ENCODE results near the gene XPOT.

DNA sequence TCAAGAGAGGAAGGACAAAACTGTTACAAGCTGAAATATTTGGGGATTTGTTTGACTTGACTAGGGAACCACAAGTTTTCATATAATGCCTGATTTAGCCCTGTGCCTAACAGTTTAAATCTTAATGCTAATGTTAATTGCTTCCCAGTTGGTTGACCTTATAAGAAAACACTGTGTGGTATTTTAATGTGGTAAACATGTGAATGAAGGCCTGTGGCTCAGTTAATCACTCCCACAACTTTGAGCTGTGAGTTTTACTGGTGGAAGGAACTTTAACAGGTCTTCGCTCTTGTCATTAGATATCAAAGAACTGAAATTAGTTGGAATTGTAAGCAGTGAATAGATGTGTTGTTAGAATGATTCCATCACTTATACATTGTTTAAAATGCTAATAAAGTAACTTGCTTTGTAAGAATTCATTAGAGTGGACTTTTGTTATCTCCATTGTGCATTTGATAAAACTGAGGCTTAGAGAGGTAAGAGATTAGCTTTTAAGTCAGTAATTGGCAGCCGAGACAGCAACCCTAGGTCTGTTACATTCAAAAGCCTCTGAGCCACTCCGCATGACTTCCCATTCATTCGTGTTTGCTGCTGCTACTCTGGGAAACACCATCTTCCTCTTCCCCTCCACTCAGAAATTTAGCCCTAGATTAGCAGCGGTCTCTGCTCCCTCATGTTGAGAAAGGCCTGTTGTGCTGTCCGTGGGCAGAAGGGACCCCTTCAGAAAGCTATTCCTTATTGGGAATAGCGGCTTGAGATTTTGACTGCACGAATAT is 46.7 kb downstream of the XPOT start:
- TF ChIP-seq, protein P1, sequence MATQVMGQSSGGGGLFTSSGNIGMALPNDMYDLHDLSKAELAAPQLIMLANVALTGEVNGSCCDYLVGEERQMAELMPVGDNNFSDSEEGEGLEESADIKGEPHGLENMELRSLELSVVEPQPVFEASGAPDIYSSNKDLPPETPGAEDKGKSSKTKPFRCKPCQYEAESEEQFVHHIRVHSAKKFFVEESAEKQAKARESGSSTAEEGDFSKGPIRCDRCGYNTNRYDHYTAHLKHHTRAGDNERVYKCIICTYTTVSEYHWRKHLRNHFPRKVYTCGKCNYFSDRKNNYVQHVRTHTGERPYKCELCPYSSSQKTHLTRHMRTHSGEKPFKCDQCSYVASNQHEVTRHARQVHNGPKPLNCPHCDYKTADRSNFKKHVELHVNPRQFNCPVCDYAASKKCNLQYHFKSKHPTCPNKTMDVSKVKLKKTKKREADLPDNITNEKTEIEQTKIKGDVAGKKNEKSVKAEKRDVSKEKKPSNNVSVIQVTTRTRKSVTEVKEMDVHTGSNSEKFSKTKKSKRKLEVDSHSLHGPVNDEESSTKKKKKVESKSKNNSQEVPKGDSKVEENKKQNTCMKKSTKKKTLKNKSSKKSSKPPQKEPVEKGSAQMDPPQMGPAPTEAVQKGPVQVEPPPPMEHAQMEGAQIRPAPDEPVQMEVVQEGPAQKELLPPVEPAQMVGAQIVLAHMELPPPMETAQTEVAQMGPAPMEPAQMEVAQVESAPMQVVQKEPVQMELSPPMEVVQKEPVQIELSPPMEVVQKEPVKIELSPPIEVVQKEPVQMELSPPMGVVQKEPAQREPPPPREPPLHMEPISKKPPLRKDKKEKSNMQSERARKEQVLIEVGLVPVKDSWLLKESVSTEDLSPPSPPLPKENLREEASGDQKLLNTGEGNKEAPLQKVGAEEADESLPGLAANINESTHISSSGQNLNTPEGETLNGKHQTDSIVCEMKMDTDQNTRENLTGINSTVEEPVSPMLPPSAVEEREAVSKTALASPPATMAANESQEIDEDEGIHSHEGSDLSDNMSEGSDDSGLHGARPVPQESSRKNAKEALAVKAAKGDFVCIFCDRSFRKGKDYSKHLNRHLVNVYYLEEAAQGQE (IDR thresholded peaks at IDR 0.05; ENCODE audit: low read depth): no peak
- TF ChIP-seq, protein P2, sequence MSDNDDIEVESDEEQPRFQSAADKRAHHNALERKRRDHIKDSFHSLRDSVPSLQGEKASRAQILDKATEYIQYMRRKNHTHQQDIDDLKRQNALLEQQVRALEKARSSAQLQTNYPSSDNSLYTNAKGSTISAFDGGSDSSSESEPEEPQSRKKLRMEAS (IDR thresholded peaks at IDR 0.05): no peak
- TF ChIP-seq NFIC (IDR thresholded peaks at IDR 0.05) (no peak), TEAD4 (IDR thresholded peaks at IDR 0.05) (no peak), EP300 (IDR thresholded peaks at IDR 0.05; ENCODE audit: borderline replicate concordance) (no peak), TAF1 (IDR thresholded peaks at IDR 0.05; ENCODE audit: low read depth) (no peak)
- TF ChIP-seq, protein P3, sequence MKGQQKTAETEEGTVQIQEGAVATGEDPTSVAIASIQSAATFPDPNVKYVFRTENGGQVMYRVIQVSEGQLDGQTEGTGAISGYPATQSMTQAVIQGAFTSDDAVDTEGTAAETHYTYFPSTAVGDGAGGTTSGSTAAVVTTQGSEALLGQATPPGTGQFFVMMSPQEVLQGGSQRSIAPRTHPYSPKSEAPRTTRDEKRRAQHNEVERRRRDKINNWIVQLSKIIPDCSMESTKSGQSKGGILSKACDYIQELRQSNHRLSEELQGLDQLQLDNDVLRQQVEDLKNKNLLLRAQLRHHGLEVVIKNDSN (IDR thresholded peaks at IDR 0.05): no peak

All from Ishikawa (cell line).